ENCODE measurements around the gene CDCA4. TPM values are rescaled to one million over a fixed set of nuclear protein-coding genes. Genes with fewer than 3 reads are reported as not detected.

CDCA4 gene
- total RNA-seq, 2 experiments from 2014 or later, result 59.4 to 63.5 TPM

DNA sequence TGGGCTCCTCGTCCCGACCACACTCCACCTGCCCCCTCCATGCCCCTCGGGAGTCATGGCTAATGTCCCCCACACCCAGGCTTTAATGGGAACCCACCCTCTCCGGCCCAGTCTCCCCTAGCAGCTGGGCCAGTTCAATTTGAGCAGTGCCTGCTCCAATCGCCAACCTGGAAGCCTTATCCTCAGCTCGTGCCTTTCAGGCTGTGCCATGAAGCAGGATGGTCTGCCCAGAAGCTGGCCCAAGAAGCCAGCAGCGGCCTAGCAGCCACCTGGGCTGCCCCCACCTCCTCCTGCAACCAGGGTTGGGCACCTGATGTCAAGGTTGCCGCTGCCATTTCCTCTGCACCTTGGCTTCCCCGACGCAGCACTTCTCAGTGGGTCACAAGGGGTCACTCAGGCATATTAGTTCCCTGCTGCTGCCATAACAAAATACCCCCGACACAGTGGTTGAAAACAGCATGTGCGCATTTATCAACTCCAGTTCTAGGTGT lies 37.6 kb downstream of the CDCA4 start:
- no peak for ATAC-seq
- no peak for DNase-seq
- H3K9me3 Mint-ChIP-seq, result no peaks in the 10 kb centered on the region
- H3K27ac Mint-ChIP-seq, result no peak overlapping the region
- intact Hi-C loops (cut with micrococcal nuclease), result no loop called here
- H3K4me3 Mint-ChIP-seq, result no peak overlapping the region
- ChIA-PET CTCF (interaction anchor here (1.4 to 3.6 kb wide), 3 partner anchors 7 to 107 kb away, joined by 3 to 30 read pairs (median 15); no protein-coding TSS in a partner anchor), POLR2A (interaction anchor here (0.7 to 3.0 kb wide), 2 partner anchors 37 to 75 kb away, joined by 3 to 24 read pairs; partner anchors contain the start of gene CDCA4)
- H3K4me1 Mint-ChIP-seq (ENCODE audit: low read depth), result peaks cover 3% of the 10 kb centered on the region
- H3K36me3 Mint-ChIP-seq (ENCODE audit: low read depth), result no peaks in the 10 kb centered on the region
- TF ChIP-seq CTCF (IDR thresholded peaks at IDR 0.05), result no peak
- peaks cover 11% of the 10 kb centered on the region for H3K27me3 Mint-ChIP-seq

DNA sequence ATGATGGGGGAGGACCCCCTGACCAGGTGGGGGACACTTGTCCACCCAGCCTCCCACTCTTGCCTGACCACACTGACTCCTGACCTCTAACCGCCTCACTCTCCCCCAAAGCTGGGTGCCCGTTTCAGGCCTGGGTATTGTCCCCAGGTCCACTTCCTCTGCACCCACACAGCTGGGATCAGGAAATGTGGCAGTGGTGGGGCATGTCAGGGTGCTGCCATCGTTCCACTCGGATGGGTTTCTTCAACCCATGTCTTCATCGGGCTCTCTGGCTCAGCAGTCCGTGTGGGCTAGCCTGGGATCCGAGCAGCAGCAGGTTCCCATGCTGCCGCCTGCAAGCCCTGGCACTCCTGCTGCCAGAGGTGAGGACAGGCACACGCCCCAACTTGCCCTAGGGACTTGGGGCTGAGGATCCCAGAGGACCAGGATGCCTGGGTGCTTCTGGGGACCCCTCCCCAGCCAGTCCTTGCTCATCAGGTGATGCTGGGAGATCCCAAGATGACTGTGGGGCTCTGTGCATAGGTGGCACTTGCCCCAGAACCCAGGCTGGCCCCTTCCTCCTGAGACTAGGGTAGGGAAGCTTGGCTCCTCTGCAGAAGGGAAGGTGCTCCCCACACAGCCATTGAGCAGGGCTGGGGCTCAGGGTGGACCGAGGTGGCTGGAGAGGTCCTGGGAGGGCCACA lies 38.2 kb downstream of the CDCA4 start:
- Mint-ChIP-seq H3K4me1 (ENCODE audit: low read depth) (peaks cover 4% of the 10 kb centered on the region), H3K27me3 (peaks cover 12% of the 10 kb centered on the region), H3K9me3 (no peaks in the 10 kb centered on the region), H3K4me3 (no peak overlapping the region), H3K27ac (no peak overlapping the region), H3K36me3 (ENCODE audit: low read depth) (no peaks in the 10 kb centered on the region)
- TF ChIP-seq CTCF (IDR thresholded peaks at IDR 0.05), result no peak
- no peak for DNase-seq
- POLR2A ChIA-PET, result no interaction called here
- intact Hi-C loops (cut with micrococcal nuclease), result no loop called here
- CTCF ChIA-PET, result interaction anchor here (2.2 to 3.6 kb wide), 3 partner anchors 7 to 63 kb away, joined by 11 to 30 read pairs (median 15); no protein-coding TSS in a partner anchor
- ATAC-seq, result no peak

- H3K9me3 Mint-ChIP-seq, result no peaks in the 10 kb centered on the region
- intact Hi-C loops (cut with micrococcal nuclease), result no loop called here
- no peak overlapping the region for H3K4me3 Mint-ChIP-seq
- no peak overlapping the region for H3K27ac Mint-ChIP-seq
- no peak for TF ChIP-seq CTCF (IDR thresholded peaks at IDR 0.05)
- H3K4me1 Mint-ChIP-seq (ENCODE audit: low read depth), result peaks cover 8% of the 10 kb centered on the region
- DNase-seq, result no peak
- ChIA-PET CTCF (interaction anchor here (1.1 to 2.2 kb wide), 2 partner anchors 44 to 64 kb away, joined by 5 to 11 read pairs; no protein-coding TSS in a partner anchor), POLR2A (interaction anchor here (0.9 to 1.3 kb wide), 2 partner anchors 12 to 39 kb away, joined by 3 to 4 read pairs; partner anchors contain the start of gene CDCA4)
- no peak for ATAC-seq
- H3K27me3 Mint-ChIP-seq, result peaks cover 18% of the 10 kb centered on the region
- H3K36me3 Mint-ChIP-seq (ENCODE audit: low read depth), result no peaks in the 10 kb centered on the region
Observed at GRCh38 chr14:104981699-104982541, 39.0 kb downstream of the CDCA4 start.

GRCh38 chr14:104980611-104981531 lies 40.0 kb downstream of the CDCA4 start:
- ChIA-PET POLR2A (interaction anchor here (0.9 to 1.3 kb wide), 2 partner anchors 13 to 40 kb away, joined by 3 to 4 read pairs; partner anchors contain the start of gene CDCA4), CTCF (interaction anchor here (1.1 to 2.2 kb wide), 2 partner anchors 45 to 65 kb away, joined by 5 to 11 read pairs; no protein-coding TSS in a partner anchor)
- intact Hi-C loops (cut with micrococcal nuclease), result no loop called here
- Mint-ChIP-seq H3K4me3 (no peak overlapping the region), H3K4me1 (ENCODE audit: low read depth) (peaks cover 11% of the 10 kb centered on the region), H3K27ac (no peak overlapping the region), H3K36me3 (ENCODE audit: low read depth) (no peaks in the 10 kb centered on the region), H3K9me3 (no peaks in the 10 kb centered on the region), H3K27me3 (peaks cover 26% of the 10 kb centered on the region)
- DNase-seq (no peak), ATAC-seq (no peak)
- TF ChIP-seq CTCF (IDR thresholded peaks at IDR 0.05), result no peak
